SK-N-SH (cell line): ENCODE data around the gene ITPA. TPM values are rescaled to one million over a fixed set of nuclear protein-coding genes. Genes with fewer than 3 reads are reported as not detected.

ENCODE experiments used
- CTCF ChIA-PET: fragments of 300-600, 350-600 bp; formaldehyde crosslinking; extraction: SDS; loops from one replicate; lab custom pipeline; 2021; lab: Yijun Ruan, JAX
- POLR2A ChIA-PET: fragments of 350-600 bp; sonication (Branson Sonifier 250); formaldehyde crosslinking; extraction: SDS; loops from one replicate; lab custom pipeline; 2020; ENCODE audit warnings: antibody characterized with exemption, inconsistent platforms; lab: Yijun Ruan, JAX
- DNase-seq: peaks from one replicate; pipeline ENCODE4 v3.0.0; 2012
- H2AFZ ChIP-seq: fragments of 200-600 bp; sonication (generic); 2 replicates; pipeline ENCODE4 v1.8.1; 2016; ENCODE audit warnings: antibody characterized with exemption, mild to moderate bottlenecking, low read depth
- H3F3A ChIP-seq: fragments of 200-600 bp; sonication (generic); replicated peaks from 2 replicates; pipeline ENCODE3; 2016; ENCODE audit warnings: antibody characterized with exemption, mild to moderate bottlenecking; ENCODE audit not compliant: insufficient read depth
- H3K27ac ChIP-seq, 2 experiments: fragments of 200-500 bp in 1 of 2; fragments of 200-600 bp in 1 of 2; sonication (Bioruptor generic) in 1 of 2; sonication (generic), shearing (Covaris generic) in 1 of 2; 2 replicates each; pipeline versions ENCODE4 v1.5.1 to v1.6.1; 2014 to 2016; ENCODE audit warnings: low read depth in 2 of 2, inconsistent platforms in 1 of 2, low read length in 1 of 2, mild to moderate bottlenecking in 1 of 2, mixed read lengths in 1 of 2
- H3K27me3 ChIP-seq: fragments of 200-600 bp; sonication (generic), shearing (Covaris generic); 2 replicates; pipeline ENCODE4 v1.6.1; 2016; ENCODE audit warnings: mixed run types; ENCODE audit not compliant: insufficient read depth
- H3K36me3 ChIP-seq, 2 experiments: fragments of 200-500 bp in 1 of 2; fragments of 200-600 bp in 1 of 2; sonication (Bioruptor generic) in 1 of 2; sonication (generic) in 1 of 2; replicated peaks in 1 of 2; 2 replicates each; pipeline versions ENCODE3 to v1.5.1; 2014 to 2016; ENCODE audit warnings: low read length in 1 of 2, mild to moderate bottlenecking in 1 of 2; ENCODE audit not compliant: insufficient read depth in 2 of 2, control insufficient read depth in 1 of 2
- H3K4me1 ChIP-seq, 2 experiments: fragments of 200-500 bp in 1 of 2; fragments of 200-600 bp in 1 of 2; sonication (Bioruptor generic) in 1 of 2; sonication (generic), shearing (Covaris generic) in 1 of 2; 2 replicates each; pipeline versions ENCODE4 v1.5.1 to v1.6.1; 2014 to 2016; ENCODE audit warnings: low read depth in 1 of 2, low read length in 1 of 2, mixed run types in 1 of 2; ENCODE audit not compliant: insufficient read depth in 2 of 2, control insufficient read depth in 1 of 2
- H3K4me2 ChIP-seq: fragments of 200-600 bp; sonication (generic), shearing (Covaris generic); 2 replicates; pipeline ENCODE4 v1.6.1; 2017; ENCODE audit warnings: mixed run types
- H3K4me3 ChIP-seq, 2 experiments: fragments of 200-500 bp in 1 of 2; fragments of 200-600 bp in 1 of 2; sonication (Bioruptor generic) in 1 of 2; sonication (generic), shearing (Covaris generic) in 1 of 2; 2 replicates each; pipeline versions ENCODE4 v1.5.1 to v1.8.1; 2014 to 2016; ENCODE audit warnings: low read depth in 2 of 2, inconsistent platforms in 1 of 2, low read length in 1 of 2, mild to moderate bottlenecking in 1 of 2, mixed read lengths in 1 of 2, moderate library complexity in 1 of 2
- H3K79me2 ChIP-seq: fragments of 200-600 bp; sonication (generic); 2 replicates; pipeline ENCODE4 v1.8.1; 2017; ENCODE audit warnings: mild to moderate bottlenecking; ENCODE audit not compliant: insufficient read depth
- H3K9ac ChIP-seq: fragments of 200-600 bp; sonication (generic); 2 replicates; pipeline ENCODE4 v1.6.1; 2017; ENCODE audit warnings: mixed run types
- H3K9me2 ChIP-seq: fragments of 200-600 bp; sonication (generic); 2 replicates; pipeline ENCODE4 v1.6.1; 2017; ENCODE audit warnings: mixed run types
- H3K9me3 ChIP-seq: fragments of 200-600 bp; sonication (generic); 2 replicates; pipeline ENCODE4 v1.6.1; 2017; ENCODE audit warnings: mixed run types, mild to moderate bottlenecking, moderate library complexity
- H4K20me1 ChIP-seq: fragments of 200-600 bp; sonication (generic); 2 replicates; pipeline ENCODE4 v1.6.1; 2017; ENCODE audit warnings: mild to moderate bottlenecking, mixed run types; ENCODE audit not compliant: insufficient read depth
- CHD2 ChIP-seq: fragments of 150-350 bp; IDR thresholded peaks from 2 replicates; pipeline ENCODE4 v1.6.1; 2018; ENCODE audit warnings: low read length; ENCODE audit not compliant: partially characterized antibody
- ELF1 ChIP-seq: IDR thresholded peaks from 2 replicates; pipeline ENCODE4 v1.4.0; 2012
- EP300 ChIP-seq, 2 experiments: IDR thresholded peaks; 2 replicates each; pipeline versions ENCODE4 v1.4.0 to v1.6.1; 2012; ENCODE audit warnings: borderline replicate concordance in 1 of 2, low read depth in 1 of 2, low read length in 1 of 2
- FOSL2 ChIP-seq: IDR thresholded peaks from 2 replicates; pipeline ENCODE4 v1.4.0; 2012; ENCODE audit warnings: low read depth, mild to moderate bottlenecking, moderate library complexity, borderline replicate concordance
- GATA2 ChIP-seq: sonication (generic); formaldehyde crosslinking; IDR thresholded peaks from 2 replicates; pipeline ENCODE4 v1.5.0; 2020; ENCODE audit warnings: mild to moderate bottlenecking, missing genetic modification reagents
- MEF2A ChIP-seq: IDR thresholded peaks from 2 replicates; pipeline ENCODE4 v1.4.0; 2012; ENCODE audit warnings: low read depth, borderline replicate concordance
- MXI1 ChIP-seq: IDR thresholded peaks from 2 replicates; pipeline ENCODE4 v1.6.1; 2012; ENCODE audit warnings: mild to moderate bottlenecking, low read depth, low read length, improper control_type of control experiment
- NFIC ChIP-seq: IDR thresholded peaks from 2 replicates; pipeline ENCODE4 v1.4.0; 2012; ENCODE audit warnings: borderline replicate concordance
- POLR2AphosphoS5 ChIP-seq: IDR thresholded peaks from 2 replicates; pipeline ENCODE4 v1.6.1; 2012; ENCODE audit warnings: low read depth, low read length
- RCOR1 ChIP-seq: fragments of 150-350 bp; IDR thresholded peaks from 2 replicates; pipeline ENCODE4 v1.6.1; 2017; ENCODE audit warnings: antibody characterized with exemption, low read length
- TEAD4 ChIP-seq: IDR thresholded peaks from 2 replicates; pipeline ENCODE4 v1.4.0; 2012; ENCODE audit warnings: mild to moderate bottlenecking, borderline replicate concordance; ENCODE audit not compliant: insufficient read depth
- YY1 ChIP-seq: IDR thresholded peaks from 2 replicates; pipeline ENCODE4 v1.4.0; 2012; ENCODE audit warnings: low read depth, mild to moderate bottlenecking
- WGBS: methylation state at CpG from one replicate; pipeline ENCODE4 v1.1.6; 2017; ENCODE audit warnings: low lambda C conversion rate; 5-methylcytosine and 5-hydroxymethylcytosine counted together
- polyA plus RNA-seq, 3 experiments: library from polyadenylated mRNA; depleted of rRNA; stranded (reverse); fragments of >200 nt; gene quantifications; 2 replicates each; pipeline ENCODE4 v1.2.3, GENCODE V29; 2012
- TF ChIP-seq, protein P1 (sequence below): fragments of 200-600 bp; sonication (generic); IDR thresholded peaks from 2 replicates; pipeline ENCODE4 v1.6.1; 2017; ENCODE audit warnings: antibody characterized with exemption, mild to moderate bottlenecking, moderate library complexity
- TF ChIP-seq, protein P2 (sequence below): IDR thresholded peaks from 2 replicates; pipeline ENCODE4; 2012
- TF ChIP-seq, protein P3 (sequence below): IDR thresholded peaks from 2 replicates; pipeline ENCODE4 v1.4.0; 2012; ENCODE audit warnings: low read depth
- TF ChIP-seq, protein P4 (sequence below): fragments of 150-350 bp; IDR thresholded peaks from 2 replicates; pipeline ENCODE4 v1.6.1; 2016; ENCODE audit warnings: mild to moderate bottlenecking, low read depth, low read length
- TF ChIP-seq, protein P5 (sequence below): fragments of 150-350 bp; IDR thresholded peaks from 2 replicates; pipeline ENCODE4 v1.6.1; 2017; ENCODE audit warnings: antibody characterized with exemption, low read length, low read depth, borderline replicate concordance

The ITPA gene
- polyA plus RNA-seq, 1 of the 3 experiments (the other 2 are of a cell fraction), result 66.7 TPM

DNA sequence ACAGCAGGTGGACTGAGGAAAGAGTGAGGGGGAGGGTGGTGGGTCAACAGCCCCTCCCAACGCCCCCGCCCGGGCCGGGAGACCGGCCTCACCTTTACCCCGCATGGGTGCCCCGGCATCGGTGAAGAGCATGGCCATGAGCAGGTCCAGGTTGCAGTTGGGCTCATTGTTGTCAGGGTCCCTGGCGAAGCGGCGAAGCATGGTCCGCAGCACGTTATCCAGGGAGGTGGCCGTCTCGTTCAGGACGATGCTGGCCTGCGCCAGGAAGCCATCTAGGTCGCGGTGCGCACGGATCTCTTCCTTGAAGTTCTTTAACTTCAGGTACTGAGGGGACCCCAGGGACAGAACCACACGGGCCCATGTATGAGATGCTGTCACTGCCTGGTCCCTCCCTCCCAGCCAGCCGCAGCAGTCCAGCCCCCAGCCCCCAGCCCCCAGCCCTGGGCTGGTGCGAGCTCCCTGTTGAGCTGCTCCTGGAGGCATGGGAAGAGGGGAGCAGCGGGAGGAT, 24.7 kb downstream of the ITPA start:
- Histone ChIP-seq H3K9ac (no peak overlapping the region), H2AFZ (no peak overlapping the region), H3K9me3 (no peaks in the 10 kb centered on the region), H3F3A (no peaks in the 10 kb centered on the region), H3K4me3 (no peak overlapping the region), H3K27ac (no peak overlapping the region), H3K4me2 (no peak overlapping the region), H4K20me1 (no peaks in the 10 kb centered on the region), H3K9me2 (no peaks in the 10 kb centered on the region), H3K79me2 (no peaks in the 10 kb centered on the region), H3K36me3 (no peaks in the 10 kb centered on the region), H3K4me1 (no peaks in the 10 kb centered on the region; a peak in 1 of 4 replicates), H3K27me3 (peaks cover 16% of the 10 kb centered on the region)
- CTCF ChIA-PET, result no interaction called here
- WGBS, result 93% methylated on average over 20 of the region's 25 CpGs
- no peak for DNase-seq
- POLR2A ChIA-PET, result no interaction called here
- TF ChIP-seq EP300 (IDR thresholded peaks at IDR 0.05; ENCODE audit: borderline replicate concordance in 1 of 2, low read depth in 1 of 2, low read length in 1 of 2) (no peak), FOSL2 (no peak), NFIC (no peak), POLR2AphosphoS5 (no peak), YY1 (no peak), CHD2 (no peak), GATA2 (no peak), MEF2A (no peak), MXI1 (no peak), TEAD4 (no peak), ELF1 (no peak), RCOR1 (no peak)
- TF ChIP-seq, protein P1, sequence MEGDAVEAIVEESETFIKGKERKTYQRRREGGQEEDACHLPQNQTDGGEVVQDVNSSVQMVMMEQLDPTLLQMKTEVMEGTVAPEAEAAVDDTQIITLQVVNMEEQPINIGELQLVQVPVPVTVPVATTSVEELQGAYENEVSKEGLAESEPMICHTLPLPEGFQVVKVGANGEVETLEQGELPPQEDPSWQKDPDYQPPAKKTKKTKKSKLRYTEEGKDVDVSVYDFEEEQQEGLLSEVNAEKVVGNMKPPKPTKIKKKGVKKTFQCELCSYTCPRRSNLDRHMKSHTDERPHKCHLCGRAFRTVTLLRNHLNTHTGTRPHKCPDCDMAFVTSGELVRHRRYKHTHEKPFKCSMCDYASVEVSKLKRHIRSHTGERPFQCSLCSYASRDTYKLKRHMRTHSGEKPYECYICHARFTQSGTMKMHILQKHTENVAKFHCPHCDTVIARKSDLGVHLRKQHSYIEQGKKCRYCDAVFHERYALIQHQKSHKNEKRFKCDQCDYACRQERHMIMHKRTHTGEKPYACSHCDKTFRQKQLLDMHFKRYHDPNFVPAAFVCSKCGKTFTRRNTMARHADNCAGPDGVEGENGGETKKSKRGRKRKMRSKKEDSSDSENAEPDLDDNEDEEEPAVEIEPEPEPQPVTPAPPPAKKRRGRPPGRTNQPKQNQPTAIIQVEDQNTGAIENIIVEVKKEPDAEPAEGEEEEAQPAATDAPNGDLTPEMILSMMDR, result no peak
- TF ChIP-seq, protein P2, sequence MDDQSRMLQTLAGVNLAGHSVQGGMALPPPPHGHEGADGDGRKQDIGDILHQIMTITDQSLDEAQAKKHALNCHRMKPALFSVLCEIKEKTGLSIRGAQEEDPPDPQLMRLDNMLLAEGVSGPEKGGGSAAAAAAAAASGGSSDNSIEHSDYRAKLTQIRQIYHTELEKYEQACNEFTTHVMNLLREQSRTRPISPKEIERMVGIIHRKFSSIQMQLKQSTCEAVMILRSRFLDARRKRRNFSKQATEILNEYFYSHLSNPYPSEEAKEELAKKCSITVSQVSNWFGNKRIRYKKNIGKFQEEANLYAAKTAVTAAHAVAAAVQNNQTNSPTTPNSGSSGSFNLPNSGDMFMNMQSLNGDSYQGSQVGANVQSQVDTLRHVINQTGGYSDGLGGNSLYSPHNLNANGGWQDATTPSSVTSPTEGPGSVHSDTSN, result no peak
- TF ChIP-seq, protein P3, sequence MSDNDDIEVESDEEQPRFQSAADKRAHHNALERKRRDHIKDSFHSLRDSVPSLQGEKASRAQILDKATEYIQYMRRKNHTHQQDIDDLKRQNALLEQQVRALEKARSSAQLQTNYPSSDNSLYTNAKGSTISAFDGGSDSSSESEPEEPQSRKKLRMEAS, result no peak
- TF ChIP-seq, protein P4, sequence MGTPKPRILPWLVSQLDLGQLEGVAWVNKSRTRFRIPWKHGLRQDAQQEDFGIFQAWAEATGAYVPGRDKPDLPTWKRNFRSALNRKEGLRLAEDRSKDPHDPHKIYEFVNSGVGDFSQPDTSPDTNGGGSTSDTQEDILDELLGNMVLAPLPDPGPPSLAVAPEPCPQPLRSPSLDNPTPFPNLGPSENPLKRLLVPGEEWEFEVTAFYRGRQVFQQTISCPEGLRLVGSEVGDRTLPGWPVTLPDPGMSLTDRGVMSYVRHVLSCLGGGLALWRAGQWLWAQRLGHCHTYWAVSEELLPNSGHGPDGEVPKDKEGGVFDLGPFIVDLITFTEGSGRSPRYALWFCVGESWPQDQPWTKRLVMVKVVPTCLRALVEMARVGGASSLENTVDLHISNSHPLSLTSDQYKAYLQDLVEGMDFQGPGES, result no peak
- TF ChIP-seq, protein P5, sequence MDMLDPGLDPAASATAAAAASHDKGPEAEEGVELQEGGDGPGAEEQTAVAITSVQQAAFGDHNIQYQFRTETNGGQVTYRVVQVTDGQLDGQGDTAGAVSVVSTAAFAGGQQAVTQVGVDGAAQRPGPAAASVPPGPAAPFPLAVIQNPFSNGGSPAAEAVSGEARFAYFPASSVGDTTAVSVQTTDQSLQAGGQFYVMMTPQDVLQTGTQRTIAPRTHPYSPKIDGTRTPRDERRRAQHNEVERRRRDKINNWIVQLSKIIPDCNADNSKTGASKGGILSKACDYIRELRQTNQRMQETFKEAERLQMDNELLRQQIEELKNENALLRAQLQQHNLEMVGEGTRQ, result no peak
